SH-SY5Y (cell line): Measurements from ENCODE around the gene SEMA5B.

Experiments used
- GATA2 ChIP-seq: IDR thresholded peaks from 2 replicates; pipeline ENCODE4 v1.6.1; 2011; ENCODE audit warnings: mild to moderate bottlenecking, low read depth, low read length
- GATA3 ChIP-seq: IDR thresholded peaks from 2 replicates; pipeline ENCODE4 v1.6.1; 2011; ENCODE audit warnings: low read depth, mild to moderate bottlenecking, low read length, moderate library complexity

DNA sequence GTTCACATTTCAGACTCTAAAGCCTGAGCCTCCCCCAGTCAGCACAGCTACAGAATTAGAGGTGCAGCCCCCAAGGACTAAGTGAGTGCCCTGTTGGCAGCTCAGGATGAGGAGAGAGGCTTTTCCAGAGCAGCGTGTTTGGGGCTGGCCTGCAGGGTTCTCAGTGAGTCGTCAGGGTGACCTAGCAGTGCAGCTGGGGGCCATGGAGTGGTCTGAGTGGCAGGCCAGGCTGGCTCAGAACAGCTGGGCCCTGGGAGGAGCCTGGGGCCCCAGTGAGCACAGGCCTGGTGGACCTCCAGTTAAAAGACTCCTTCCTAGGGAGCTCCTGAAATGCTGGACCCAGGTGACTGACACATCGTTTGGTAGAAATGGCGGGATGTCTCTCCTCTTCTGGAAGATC is 124.4 kb downstream of the SEMA5B start:
- TF ChIP-seq GATA2 (no peak), GATA3 (no peak)
